A673 (cell line): ENCODE results near the gene CLEC16A. TPM values are rescaled to one million over a fixed set of nuclear protein-coding genes. Genes with fewer than 3 reads are reported as not detected.

Source experiments
- BruUV-seq: library from RNA; stranded (reverse); fragments of 400-500 nt; replicated peaks from 2 replicates; lab custom pipeline; 2021; lab: Mats Ljungman, UMichigan
- CTCF ChIA-PET: fragments of 300-600 bp; sonication (Branson Sonifier 250); formaldehyde crosslinking; loops from one replicate; lab custom pipeline; 2022; ENCODE audit warnings: antibody characterized with exemption; lab: Charles Lee
- POLR2A ChIA-PET: fragments of 300-600 bp; sonication (Branson Sonifier 250); formaldehyde crosslinking; loops from one replicate; lab custom pipeline; 2022; ENCODE audit warnings: antibody characterized with exemption; ENCODE audit not compliant: low non-redundant PET; lab: Charles Lee
- DNase-seq: peaks from one replicate; pipeline ENCODE4 v3.0.0-alpha.2; 2015; ENCODE audit warnings: low spot score
- H3K27ac ChIP-seq: fragments of 200-600 bp; sonication (generic); 2 replicates; pipeline ENCODE4 v1.5.1; 2016; ENCODE audit warnings: mixed run types, low read depth, mild to moderate bottlenecking, mixed read lengths, antibody characterized with exemption, low read length; ENCODE audit not compliant: poor library complexity, severe bottlenecking
- H3K27me3 ChIP-seq: fragments of 200-600 bp; sonication (generic); replicated peaks from 2 replicates; pipeline ENCODE4 v1.6.1; 2017; ENCODE audit warnings: mixed run types, low read depth, mild to moderate bottlenecking, mixed read lengths, antibody characterized with exemption, low read length; ENCODE audit not compliant: insufficient read depth, poor library complexity
- H3K36me3 ChIP-seq: fragments of 200-600 bp; sonication (generic); 2 replicates; pipeline ENCODE4 v1.6.1; 2016; ENCODE audit warnings: mixed run types, mild to moderate bottlenecking, mixed read lengths, antibody characterized with exemption, low read length; ENCODE audit not compliant: insufficient read depth, poor library complexity, severe bottlenecking
- H3K4me1 ChIP-seq: fragments of 200-600 bp; sonication (generic); 2 replicates; pipeline ENCODE4 v1.6.1; 2017; ENCODE audit warnings: mixed run types, mild to moderate bottlenecking, mixed read lengths, antibody characterized with exemption, low read length; ENCODE audit not compliant: insufficient read depth, poor library complexity, severe bottlenecking
- H3K4me3 ChIP-seq: fragments of 200-600 bp; sonication (generic); 2 replicates; pipeline ENCODE4 v1.5.1; 2016; ENCODE audit warnings: low read depth, mixed run types, mild to moderate bottlenecking, mixed read lengths, low read length; ENCODE audit not compliant: poor library complexity, severe bottlenecking
- H3K9me3 ChIP-seq: fragments of 200-600 bp; sonication (generic); 2 replicates; pipeline ENCODE4 v1.6.1; 2016; ENCODE audit warnings: mixed run types, low read depth, mild to moderate bottlenecking, mixed read lengths, antibody characterized with exemption, low read length; ENCODE audit not compliant: poor library complexity, severe bottlenecking
- EZH2 ChIP-seq: fragments of 200-600 bp; sonication (generic); IDR thresholded peaks from 2 replicates; pipeline ENCODE4 v1.6.1; 2017; ENCODE audit warnings: borderline replicate concordance, low read depth, mild to moderate bottlenecking, mixed read lengths, antibody characterized with exemption, low read length; ENCODE audit not compliant: poor library complexity, severe bottlenecking
- intact Hi-C: fragments of 100-400 bp; cut with micrococcal nuclease; formaldehyde crosslinking; loops from one replicate; pipeline ENCODE4 v1.10.0; 2022; ENCODE audit not compliant: unreplicated experiment
- total RNA-seq: library from RNA; stranded (reverse); gene quantifications from 2 replicates; pipeline ENCODE4 v1.2.3, GENCODE V29; 2021
- TF ChIP-seq, protein P1 (sequence below): fragments of 300-800, 200-600 bp; sonication (generic); conservative IDR thresholded peaks from 2 replicates; pipeline ENCODE4 v1.5.1; 2017; ENCODE audit warnings: low read depth, mild to moderate bottlenecking, antibody characterized with exemption, low read length, moderate library complexity, mixed read lengths

CLEC16A gene
- total RNA-seq, 1 experiment from 2014 or later = 23.4 TPM

- BruUV-seq = no TSS peak
- CTCF ChIA-PET = no interaction called here
- no peak for TF ChIP-seq EZH2
- DNase-seq = no peak
- Histone ChIP-seq H3K9me3 (no peaks in the 10 kb centered on the region), H3K4me1 (peaks cover 16% of the 10 kb centered on the region), H3K27me3 (no peaks in the 10 kb centered on the region), H3K4me3 (no peak overlapping the region), H3K36me3 (no peaks in the 10 kb centered on the region), H3K27ac (no peak overlapping the region)
- POLR2A ChIA-PET = no interaction called here
- intact Hi-C loops = no loop called here
Observed at GRCh38 chr16:11147033-11147753, 202.8 kb downstream of the CLEC16A start.

DNA sequence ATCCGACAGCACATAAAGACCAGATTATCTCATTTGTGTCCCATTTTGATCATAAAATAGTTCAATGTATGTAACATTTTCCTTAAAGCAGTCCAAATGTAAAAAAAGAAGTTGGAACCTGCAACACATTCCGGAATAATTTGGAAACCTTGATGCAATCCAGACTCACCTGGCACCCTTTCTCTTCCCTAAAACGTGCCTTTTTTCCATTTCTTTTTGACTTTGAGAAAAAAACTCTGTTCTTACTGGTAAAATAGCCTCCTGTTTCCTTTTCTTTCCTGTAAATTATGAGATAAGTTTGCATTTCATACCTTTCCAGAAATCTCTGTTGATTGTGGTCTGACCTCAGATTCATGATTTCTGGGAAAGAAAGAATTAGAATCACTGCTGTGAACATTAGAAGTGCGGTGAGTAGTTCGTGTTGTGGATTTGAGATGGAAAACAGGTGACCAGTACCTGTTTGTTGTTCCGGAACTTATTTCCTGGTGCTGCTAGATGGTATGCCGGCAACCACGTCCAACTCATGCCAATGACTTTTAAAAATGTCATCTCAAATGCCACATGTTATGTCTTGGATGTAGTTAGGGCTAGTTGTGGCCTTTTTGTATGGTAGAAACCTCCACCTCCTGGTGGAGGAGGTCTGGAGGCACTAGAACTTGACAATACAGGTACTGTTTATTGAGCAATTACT, 203.5 kb downstream of the CLEC16A start:
- POLR2A ChIA-PET = no interaction called here
- Histone ChIP-seq H3K27me3 (no peaks in the 10 kb centered on the region), H3K27ac (no peak overlapping the region), H3K4me3 (no peak overlapping the region), H3K36me3 (no peaks in the 10 kb centered on the region), H3K9me3 (no peaks in the 10 kb centered on the region), H3K4me1 (peaks cover 22% of the 10 kb centered on the region)
- no peak for TF ChIP-seq EZH2
- TF ChIP-seq, protein P1, sequence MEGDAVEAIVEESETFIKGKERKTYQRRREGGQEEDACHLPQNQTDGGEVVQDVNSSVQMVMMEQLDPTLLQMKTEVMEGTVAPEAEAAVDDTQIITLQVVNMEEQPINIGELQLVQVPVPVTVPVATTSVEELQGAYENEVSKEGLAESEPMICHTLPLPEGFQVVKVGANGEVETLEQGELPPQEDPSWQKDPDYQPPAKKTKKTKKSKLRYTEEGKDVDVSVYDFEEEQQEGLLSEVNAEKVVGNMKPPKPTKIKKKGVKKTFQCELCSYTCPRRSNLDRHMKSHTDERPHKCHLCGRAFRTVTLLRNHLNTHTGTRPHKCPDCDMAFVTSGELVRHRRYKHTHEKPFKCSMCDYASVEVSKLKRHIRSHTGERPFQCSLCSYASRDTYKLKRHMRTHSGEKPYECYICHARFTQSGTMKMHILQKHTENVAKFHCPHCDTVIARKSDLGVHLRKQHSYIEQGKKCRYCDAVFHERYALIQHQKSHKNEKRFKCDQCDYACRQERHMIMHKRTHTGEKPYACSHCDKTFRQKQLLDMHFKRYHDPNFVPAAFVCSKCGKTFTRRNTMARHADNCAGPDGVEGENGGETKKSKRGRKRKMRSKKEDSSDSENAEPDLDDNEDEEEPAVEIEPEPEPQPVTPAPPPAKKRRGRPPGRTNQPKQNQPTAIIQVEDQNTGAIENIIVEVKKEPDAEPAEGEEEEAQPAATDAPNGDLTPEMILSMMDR = no peak
- BruUV-seq = no TSS peak
- DNase-seq = no peak
- CTCF ChIA-PET = no interaction called here
- intact Hi-C loops = no loop called here

- POLR2A ChIA-PET = no interaction called here
Observed at GRCh38 chr16:11149011-11149616, 204.8 kb downstream of the CLEC16A start.

More at GRCh38 chr16:11149011-11149616, 204.8 kb downstream of the CLEC16A start:
- H3K27ac ChIP-seq = no peak overlapping the region
- intact Hi-C loops = no loop called here
- no peaks in the 10 kb centered on the region for H3K9me3 ChIP-seq
- DNase-seq = no peak
- CTCF ChIA-PET = no interaction called here
- peaks cover 26% of the 10 kb centered on the region for H3K4me1 ChIP-seq
- no peak for TF ChIP-seq EZH2
- TF ChIP-seq, protein P1 = no peak
- no TSS peak for BruUV-seq
- H3K36me3 ChIP-seq = no peaks in the 10 kb centered on the region
- no peak overlapping the region for H3K4me3 ChIP-seq
- H3K27me3 ChIP-seq = no peaks in the 10 kb centered on the region
